ENCODE results near the gene ADK.

ADK gene

DNA sequence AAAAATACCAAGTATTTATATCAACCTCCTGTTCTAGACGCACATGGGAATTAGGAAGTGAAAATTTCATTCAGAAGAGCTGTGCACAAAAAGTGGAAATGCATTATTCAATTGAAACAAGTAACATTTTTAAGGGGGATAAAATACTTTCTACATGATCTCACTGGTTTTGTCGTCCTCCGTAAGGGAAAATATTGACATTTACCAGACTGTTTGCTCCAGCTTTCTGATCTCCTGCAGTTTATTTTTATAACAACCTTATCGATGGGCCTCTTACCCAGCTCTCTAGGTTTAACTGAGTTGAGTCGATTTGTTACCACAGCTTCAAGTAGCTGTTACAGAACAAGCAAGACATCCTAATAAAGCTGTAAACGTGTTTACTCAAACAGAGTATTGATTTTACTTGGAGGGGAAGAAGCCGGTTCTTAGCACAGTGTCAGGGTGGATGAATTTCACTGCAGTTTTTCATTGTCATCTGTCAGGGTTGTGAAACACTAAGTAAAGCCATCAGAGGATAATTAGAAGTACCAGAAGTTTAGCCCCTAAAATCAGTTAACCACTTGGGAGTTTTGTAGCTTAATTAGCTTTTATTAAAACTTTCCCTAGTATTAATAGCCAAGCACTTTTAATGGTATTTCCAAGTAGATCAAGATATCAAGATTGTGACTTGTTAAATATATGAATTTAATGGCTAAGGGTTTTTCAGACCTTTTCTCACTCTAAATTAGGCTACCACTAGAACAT is 532.8 kb downstream of the ADK start:
- no peak for DNase-seq

DNA sequence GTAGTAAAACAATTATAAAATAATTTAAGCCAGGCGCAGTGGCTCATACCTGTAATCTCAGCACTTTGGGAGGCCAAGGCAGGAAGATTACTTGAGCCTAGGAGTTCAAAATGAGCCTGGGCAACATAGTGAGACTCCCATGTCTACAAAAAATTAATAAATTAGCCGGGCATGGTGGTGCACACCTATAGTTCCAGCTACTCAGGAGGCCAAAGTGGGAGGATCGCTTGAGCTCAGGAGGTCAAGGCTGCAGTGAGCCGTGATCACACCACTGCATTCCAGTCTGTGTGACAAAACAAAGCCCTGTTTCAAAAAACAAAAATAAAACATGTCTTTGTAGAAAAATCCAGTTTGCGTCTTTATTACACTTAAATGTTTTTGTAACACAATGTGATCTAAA is 533.4 kb downstream of the ADK start:
- no peak for DNase-seq

DNA sequence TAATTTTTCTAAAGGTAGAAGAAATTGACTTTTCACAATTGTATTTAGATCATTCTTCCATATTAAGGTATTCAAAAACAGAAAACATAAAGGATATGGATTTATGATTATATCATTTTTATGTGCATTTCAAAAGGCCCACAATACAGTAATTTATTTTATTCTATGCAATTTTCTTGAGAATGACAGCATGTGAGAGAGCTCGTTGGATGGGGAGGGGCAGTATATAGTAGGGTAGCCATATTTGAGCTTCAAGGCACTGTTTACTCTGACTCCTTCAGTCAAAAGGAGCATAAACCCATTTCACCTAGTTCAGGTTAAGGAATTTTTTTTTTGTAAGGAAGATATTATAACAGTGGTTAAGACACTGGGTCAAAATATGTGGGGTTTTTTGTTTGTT is 534.5 kb downstream of the ADK start:
- DNase-seq: no peak

DNA sequence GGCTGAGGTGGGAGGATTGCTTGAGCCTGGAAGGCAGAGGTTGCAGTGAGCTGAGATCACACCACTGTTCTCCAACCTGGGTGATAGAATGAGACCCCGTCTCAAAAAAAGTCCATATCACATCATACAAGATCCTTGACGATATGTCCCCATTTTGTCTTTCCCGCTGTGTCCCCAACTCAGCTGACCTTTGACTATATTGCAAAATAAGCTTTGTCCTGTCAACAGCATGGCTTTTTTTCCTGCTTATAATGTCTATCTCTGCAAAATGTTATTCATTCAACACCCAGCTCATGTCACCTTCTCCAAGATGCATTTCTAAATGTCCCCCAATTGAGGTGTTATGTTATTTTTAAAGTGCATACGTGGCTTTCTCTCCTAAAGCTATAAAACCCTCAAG is 539.4 kb downstream of the ADK start:
- DNase-seq: no peak

DNA sequence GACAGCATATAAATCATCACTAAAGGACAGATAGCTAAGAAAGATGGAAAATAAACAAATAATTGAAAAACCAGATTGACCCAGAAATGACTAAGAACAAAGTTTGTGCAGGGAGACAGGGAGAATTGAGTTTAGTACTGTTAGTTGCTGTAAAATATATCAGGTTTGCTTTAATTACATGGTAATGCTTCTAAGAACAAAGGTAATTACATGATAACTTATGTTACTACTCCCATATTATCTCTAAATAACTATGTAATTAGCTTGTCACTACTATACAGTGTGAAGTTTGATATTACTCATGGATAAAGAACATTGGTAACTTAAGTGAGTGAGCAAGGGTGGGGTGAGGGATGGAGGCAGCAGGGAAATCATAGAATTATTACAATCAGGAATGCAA is 540.1 kb downstream of the ADK start:
- no peak for DNase-seq

DNA sequence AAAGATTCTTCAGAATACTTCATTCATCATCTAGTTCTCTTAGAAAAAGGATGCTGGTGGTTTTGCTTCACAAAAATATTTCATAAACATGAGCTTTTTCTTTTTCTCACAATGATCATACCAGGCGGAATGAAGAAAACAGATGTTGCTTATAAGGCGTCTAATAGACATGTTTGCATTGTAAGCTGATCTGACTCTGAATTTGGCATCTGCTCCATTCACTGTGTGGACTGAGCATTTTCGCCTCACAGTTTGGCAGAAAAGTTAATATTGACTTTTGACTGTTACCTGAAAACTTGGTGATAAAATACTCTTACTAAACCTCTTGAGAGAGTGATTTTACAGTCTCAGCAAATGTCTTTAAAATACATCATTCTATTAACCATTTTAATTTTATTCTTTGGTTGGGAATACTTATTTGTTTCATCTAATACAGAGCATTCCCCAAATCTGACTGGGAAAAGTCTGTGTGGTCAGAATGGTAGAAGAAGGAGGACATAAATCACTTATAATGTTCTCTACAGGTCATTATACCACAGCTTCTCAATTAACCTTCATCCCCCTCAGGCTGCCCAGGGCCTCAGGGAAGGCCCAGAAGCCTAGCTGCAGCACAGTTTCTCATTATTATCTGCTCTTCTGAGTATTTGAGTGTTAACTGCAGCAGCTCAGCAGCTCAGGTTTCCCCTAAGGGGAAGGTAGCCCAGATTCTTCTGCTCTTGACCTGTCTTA is 553.8 kb downstream of the ADK start:
- no peak for DNase-seq

DNA sequence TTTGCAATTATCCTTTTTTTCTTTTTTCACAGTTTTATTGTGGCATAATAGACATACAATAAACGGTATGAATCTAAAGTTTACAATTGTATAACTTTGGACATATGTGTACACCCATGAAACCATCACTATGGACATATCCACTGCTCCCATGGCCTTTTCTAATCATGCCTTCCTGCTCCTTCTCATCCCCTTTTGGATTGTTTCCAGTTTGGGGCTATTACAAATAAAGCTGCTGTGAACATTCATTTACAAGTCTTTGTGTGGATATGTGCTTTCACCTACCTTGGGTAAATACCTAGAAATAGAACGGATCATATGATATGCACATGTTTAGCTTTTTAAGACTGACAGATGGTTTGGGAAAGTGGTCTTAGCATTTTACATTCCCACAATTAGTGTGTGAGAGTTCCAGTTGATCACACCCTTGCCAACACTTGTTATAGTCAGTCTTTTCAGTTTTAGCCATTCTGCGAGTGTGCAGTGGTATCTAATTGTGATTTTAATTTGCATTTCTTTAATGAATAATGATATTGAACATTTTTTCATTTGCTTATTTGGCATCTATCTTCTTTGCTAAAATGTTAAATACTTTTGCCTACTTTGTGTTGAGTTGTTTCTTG is 554.4 kb downstream of the ADK start:
- no peak for DNase-seq

DNA sequence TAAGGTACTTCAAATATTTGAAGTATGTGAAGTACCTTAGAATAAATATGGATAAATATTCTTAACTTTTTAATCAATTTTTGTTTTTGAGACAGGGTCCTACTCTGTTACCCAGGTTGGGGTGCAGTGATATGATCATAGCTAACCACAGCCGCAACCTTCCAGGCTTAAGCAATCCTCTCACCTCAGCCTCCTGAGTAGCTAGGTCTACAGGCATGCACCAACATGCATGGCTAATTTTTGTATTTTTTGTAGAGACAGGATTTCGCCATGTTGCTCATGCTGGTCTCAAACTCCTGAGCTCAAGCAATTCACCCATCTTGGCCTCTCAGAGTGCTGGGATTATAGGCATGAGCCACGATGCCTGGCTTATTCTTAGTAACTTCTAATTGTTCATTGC is 555.9 kb downstream of the ADK start:
- DNase-seq: no peak

DNA sequence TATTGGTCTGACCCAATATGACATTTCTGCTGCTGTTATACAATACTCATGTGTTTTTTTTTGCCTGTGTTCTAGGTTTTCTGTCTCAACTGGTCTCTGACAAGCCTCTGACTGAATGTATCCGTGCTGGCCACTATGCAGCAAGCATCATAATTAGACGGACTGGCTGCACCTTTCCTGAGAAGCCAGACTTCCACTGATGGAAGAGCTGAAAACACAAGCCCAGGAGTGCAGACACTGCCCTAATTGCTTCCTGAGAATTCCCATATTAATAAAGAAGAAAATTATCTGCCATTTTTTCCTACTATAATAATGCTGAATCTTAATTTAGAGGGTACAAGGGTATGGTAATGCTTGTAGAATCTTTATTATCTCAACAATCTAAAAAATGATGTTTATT is 557.2 kb downstream of the ADK start:
- no peak for DNase-seq

DNA sequence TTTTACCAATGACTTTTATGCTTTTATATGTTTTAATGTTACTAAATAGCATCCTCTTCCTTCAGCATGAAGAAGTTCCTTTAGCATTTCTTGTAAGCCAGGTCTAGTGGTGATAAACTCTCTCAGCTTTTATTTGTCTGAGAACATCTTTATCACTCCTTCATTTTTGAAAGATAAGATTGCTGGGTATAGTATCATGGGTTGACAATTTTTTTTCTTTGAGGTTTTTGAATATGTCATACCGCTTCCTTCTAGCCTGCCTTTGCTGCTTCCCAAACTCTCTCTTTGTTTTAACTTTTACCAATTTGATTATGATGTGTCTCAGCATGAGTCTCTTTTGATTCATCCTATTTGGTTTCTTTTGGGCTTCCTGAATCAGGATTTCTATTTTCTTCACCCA is 567.2 kb downstream of the ADK start:
- DNase-seq: no peak

DNA sequence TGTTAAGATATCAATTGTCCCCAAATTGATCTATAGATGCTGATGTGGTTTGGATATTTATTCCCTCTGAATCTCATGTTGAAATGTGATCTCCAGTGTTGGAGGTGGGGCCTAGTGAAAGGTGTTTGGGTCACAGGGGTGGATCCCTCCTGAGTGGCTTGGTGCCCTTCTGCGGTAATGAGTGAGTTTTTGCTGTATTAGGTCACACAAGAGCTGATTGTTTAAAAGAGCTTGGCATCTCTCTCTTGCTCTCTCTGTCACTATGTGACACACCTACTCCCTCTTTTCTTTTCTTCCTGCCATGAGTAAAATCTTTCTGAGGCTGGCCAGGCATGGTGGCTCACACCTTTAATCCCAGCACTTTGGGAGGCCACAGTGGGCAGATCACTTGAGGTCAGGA is 577.2 kb downstream of the ADK start:
- DNase-seq: no peak

DNA sequence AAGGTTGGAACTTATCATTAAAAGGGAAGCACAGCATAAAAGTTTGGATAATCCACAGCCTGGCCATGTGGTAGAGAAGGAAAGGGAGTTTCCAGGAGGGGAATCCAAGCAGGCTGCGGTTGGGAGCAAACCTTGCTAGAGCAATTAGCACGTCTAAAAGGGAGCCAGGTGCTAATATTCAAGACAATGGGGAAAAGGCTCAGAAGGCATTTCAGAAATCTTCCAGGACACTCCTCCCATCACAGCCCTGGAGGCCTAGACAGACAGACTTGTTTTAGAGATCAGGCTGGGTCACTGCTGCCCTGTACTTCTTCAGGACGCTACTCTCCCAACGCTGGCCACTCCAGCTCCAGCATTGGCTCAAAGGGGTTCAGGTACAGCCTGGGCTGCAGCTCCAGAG is 579.2 kb downstream of the ADK start:
- no peak for DNase-seq

DNA sequence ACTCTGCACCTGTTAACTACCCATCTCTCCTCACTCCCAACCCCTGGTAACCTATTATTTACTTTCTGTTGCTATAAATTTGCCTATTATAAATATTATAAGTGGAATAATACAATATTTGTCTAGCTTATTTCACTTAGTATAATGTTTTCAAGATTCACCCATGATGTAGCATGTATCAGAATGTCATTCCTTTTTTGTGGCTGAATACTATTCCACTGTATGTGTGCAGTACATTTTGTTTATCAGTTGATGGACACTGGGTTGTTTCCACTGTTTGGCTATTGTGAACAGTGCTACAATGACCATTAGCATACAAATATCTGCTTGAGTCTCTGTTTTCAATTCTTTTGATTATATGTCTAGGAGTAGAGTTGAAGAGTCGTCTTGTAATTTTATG is 582.6 kb downstream of the ADK start:
- no peak for DNase-seq

DNA sequence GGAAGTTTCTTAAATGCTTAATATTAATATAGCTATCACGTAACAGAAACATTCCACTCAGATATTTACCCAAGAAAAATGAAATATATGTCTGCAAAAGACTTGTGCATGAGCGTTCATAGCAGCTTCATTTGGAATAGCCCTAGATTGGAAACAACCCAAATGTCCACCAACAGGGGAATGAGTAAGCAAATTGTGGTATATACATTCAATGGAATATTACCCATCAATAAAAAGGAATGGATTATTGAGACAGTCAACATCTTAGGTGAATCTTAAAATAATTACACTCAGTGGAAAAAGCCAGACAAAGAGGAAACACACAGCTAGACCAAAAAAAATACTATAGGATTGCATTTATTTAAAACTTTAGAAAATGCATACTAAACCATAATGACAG is 585.0 kb downstream of the ADK start:
- DNase-seq: no peak

DNA sequence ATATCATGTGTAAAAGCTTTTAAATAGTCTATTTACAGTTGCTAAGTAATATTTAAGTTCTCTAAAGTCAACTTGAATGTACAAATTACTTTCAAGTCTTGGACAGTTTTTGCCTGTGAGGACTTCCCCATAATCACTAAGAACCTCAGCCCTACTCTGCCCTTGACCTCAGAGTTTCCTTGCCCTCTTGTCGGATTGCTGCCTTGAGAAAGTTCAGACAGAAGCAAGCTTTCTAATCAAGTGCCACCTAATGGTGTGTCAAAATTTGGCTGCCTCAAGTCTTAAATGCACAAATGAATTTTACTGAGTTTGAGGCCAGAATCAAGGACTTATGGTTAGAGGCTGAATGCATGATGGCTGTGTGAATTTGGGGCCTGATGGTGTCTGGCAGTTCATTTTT is 587.0 kb downstream of the ADK start:
- DNase-seq: no peak

DNA sequence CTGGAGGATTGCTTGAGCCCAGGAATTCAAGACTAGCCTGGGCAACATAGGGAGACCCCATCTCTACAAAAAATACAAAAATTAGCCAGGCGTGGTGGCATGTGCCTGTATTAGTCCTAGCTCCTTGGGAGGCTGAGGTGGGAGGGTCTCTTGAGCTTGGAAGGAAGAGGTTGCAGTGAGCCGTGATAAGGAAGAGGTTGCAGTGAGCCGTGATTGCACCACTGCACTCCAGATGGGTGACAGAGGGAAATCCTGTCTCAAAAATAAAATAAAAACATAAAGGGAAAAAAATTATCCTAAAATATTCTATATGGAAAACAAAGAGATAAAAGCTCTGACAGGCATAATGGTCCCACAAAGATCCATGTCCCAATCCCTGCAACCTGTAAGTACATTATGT is 587.5 kb downstream of the ADK start:
- no peak for DNase-seq

DNA sequence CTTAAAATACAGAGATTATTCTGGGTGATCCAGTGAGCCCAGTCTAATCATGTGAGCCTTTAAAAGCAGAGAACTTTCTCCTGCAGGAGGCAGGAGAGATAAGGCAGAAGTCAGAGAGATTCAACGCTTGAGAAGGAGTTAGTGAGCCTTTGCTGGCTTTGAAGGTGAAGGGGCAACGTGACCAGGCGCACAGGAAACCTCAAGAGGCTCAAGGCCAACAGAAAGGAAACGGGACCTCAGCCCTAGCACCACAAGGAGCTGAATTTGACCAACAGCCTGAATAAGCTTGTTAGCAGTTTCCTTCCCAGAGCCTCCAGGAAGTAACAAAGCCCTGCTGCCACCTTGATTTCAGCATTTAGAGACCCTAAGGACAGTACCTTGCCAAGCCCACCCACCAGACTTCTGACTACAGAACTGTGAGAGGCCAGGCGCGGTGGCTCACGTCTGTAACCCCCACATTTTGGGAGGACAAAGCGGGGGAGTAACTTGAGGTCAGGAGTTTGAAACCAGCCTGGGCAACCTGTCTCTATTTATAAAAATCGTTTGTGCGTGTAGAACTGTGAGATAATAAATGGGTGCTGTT is 588.1 kb downstream of the ADK start:
- DNase-seq: peak; percentile 51

DNA sequence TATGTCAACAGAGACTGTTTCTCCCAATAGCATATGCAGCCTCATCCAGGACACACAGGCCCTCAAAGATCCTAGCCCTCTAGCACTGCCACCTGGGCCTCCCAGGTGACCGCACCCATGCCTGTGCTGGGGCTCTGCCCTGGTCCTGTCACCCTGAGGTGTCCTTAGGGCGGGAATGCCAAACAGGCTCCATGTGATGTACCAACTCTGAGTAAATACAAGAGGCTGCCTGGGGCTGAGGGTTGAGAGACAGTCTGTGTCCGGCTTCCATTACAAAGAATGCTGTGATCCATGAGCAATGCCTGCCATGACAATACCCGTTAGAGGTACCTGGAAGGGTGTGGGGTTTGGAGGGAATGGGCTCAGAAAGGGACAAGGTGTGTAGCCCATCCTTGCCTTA is 592.4 kb downstream of the ADK start:
- no peak for DNase-seq

DNA sequence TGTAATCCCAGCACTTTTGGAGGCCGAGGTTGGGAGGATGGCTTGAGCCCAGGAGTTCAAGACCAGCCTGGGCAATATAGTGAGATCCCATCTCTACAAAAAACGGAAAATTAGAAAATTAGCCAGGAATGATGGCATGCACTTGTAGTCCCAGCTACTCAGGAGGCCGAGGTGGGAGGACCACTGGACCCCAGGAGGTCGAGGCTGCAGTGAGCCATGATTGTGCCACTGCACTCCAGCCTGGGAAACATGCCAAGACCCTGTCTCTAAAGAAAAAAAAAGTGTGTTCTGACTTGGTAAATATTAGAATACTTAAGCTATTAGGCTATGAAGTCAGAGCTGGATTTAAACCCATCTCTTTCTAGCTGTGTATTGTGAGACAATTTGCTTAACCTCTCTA is 594.4 kb downstream of the ADK start:
- DNase-seq: no peak

DNA sequence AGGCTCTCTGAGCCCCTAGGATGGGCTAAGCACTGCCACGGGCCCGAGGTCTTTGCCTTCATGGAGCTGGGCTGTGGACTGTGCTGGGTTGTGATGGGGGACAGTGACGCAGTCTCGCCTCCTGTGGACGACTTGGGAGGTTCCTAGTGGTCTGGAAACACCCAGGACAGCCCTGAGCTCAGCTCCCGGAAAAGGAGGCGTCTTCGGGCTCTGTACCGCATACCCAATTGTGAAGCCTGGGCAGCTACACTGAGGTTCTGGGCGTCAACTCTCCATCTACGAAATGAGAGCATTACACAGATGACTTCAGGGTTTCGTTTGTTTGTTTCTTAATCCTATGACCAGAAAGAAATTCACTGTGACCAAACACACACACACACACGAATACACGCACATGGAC is 595.8 kb downstream of the ADK start:
- no peak for DNase-seq

DNA sequence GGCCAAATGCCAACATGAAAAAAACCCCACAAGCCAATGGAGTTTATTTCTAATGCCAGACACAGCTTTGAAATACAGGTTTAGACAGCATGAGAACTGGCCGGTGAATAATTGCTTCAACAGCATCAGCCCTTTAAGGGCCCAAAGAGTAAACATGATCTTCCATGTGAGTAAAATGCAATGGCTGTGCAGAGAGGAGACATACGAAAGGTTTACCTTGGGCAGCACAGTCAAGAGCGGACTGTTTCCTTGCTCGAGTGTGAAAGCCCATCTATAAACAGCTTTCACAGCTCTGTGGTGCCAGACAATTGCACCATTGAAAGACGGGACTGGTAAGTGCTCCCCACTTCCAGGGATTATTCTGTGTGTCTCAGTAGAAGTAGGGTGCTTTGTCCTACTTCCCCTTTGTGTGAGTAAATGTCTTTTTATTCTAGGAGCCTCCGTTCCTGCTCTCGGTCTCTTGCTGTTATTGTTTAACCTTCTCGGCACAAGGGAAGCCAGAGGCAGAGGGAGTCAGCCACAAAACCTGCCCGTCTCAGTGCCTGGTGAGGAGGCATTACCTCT is 597.5 kb downstream of the ADK start:
- no peak for DNase-seq

DNA sequence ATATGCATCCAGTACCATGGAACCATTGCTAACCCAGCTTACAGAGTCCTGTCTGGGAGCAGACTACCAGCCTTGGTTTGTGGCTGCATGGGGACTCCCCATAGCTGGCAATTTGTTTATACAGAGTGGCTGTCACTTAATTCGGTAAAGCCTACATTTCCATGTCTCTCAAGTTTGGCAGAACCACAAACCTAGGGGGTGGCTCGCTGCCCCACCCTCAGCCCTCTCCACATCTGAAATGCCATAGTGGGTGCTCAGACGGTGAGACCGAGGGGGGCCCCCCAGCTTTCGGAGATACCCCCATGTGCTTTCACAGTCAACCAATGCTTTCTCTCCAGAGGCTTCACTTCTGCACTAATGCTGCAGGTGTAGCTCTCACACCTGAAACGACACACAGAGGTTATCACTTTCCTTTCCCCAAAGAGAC is 599.8 kb downstream of the ADK start:
- peak; percentile 8 for DNase-seq

DNA sequence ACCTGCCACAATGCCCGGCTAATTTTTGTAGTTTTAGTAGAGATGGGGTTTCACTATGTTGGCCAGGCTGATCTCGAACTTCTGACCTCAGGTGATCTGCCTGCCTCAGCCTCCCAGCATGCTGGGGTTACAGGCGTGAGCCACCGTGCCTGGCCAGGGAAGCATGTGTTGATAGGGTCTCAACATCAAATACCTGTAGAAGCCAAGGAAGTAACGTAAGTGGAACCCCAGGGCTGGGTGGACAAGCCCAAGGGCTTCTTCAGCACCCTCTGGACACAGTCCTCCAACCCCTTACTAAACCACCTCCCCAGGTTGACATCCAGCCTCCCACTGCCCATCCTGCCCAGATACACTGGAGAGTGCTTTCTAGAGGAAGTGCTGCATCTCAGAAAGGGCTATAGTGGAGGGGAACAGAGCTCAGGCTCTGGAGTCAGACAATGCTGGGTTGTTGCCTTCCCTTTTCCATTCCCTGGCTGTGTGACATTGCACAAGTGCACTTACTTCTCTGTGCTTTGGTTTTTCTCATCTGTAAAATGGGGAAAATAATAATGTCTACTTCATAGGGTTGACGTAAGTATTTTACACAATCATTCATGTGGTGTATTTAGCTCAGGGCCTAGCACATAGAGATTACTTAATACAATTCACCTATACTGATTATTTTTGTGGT is 601.5 kb downstream of the ADK start:
- no peak for DNase-seq
